ENCODE results near the gene RUSC2.
"Not testable (repeated sequence)": the region's sequence is repeated elsewhere in the genome, so short reads cannot be mapped to it uniquely, and the experiment has no call there.

The RUSC2 gene

DNA sequence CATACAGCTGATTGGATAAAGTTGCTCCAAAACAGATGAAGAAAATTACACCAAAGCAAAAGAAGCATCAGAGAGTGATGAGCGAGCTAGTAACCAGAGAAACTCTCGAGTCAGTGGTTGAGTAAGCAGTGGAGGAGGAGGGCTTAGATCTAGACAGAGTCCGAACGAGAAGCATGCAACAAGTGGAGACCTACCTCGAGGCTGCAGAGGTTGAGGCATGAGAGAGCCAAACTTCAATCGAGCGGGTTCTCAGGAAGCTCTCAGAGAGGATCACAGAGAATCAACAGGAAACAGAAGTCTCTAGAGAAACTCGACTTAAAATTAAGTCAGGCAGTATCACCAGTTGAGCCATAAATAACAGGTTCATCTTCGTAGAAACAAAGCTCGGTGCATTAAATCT lies 6.1 kb downstream of the RUSC2 start:
- DNase-seq (ENCODE audit: low read depth in 2 of 2) = no peak

DNA sequence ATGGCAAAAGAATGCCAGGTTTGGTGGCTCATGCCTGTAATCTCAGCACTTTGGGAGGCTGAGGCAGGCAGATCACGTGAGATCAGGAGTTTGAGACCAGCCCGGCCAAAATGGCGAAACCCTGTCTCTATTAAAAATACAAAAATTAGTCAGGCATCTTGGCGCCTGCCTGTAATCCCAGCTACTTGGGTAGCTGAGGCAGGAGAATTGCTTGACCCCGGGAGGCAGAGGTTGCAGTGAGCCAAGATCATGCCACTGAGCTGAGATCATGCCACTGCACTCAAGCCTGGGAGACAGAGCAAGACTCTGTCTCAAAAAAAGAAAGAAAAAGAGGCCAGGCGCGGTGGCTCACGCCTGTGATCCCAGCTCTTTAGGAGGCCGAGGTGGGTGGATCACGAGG lies 8.3 kb downstream of the RUSC2 start:
- DNase-seq (ENCODE audit: low read depth in 2 of 2) = not testable (repeated sequence)

DNA sequence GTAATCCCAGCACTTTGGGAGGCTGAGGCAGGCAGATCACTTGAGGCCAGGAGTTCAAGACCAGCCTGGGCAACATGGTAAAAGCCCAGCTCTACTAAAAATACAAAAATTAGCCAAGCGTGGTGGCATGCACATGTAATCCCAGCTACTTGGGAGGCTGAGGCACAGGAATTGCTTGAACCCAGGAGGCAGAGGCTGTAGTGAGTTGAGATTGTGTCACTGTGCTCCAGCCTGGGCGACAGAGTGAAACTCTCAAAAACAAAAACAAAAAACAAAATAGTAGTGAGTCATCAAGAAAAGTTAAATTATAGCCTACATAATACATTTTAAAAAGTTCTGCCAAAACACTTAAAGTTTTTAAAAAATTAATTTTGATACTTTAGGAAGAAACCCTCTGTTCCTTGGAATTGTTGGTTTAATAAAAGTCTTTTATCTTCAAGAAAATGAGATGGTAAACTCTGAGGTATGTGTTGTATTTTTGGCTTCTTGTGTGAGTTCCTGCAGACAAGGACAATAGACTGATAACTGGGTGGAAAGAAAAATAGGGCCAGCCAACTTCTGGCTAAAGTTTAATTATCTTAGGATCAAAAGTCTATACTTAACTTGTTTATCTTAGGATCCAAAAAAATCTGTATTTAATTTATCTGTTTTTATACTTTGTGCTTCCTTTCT lies 9.3 kb downstream of the RUSC2 start:
- DNase-seq (ENCODE audit: low read depth in 2 of 2) = no peak

DNA sequence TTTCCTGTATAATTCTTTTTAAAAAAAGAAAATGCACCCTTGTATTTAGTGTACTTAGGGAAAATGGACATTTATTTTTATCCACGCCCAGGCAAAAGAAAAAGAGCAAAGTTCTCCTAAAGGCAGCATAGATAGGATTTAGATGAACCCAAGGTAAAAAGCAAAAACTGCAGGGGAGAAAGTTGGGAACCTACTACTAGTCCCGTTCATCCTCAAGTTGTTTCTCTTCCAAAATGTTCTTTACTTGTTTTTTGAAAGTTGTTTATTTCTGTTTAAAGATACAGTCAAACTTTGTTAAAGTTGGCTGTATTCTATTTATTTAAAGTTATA lies 9.8 kb downstream of the RUSC2 start:
- DNase-seq (ENCODE audit: low read depth in 2 of 2) = no peak

DNA sequence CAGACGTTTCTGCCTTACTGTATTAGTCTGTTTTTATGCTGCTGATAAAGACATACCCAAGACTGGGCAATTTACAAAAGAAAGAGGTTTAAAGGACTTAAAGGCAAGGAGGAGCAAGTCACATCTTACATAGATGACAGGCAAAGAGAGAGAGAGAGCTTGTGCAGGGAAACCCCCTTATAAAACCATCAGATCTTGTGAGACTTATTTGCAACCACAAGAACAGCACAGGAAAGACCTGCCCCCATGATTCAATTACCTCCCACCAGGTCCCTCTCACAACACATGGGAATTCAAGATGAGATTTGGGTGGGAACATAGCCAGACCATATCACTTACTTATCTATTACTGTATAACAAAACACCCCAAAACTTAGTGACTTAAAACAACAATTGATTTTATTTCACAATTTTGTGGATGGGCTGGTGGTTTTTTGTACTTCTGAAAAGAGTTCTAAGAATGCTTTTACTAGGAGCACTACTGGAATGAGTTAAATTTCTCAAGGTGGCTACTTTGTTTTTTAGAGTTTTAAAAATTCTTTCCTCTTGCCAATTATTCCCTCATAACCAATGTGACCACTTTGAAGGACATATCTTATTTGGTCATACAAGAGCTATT lies 10.3 kb downstream of the RUSC2 start:
- DNase-seq (ENCODE audit: low read depth in 2 of 2) = no peak

DNA sequence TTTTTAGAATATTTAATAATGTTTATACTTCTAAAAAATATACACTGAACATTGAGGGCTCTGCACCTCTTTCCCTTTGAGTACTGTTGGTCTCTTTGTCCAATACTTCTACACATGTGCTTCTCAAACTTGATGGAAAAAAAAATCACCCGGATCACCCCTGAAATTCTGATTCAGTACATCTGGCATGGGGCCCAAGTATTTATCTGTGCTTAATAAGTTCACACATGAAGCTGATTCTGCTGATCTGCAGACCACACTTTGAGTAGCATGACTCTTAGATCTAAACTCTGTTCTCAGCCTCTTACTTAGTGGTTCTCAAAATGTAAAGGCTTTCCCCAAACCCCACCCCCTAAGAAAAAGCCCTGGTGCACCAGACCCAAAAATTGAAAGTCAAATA lies 12.0 kb downstream of the RUSC2 start:
- DNase-seq (ENCODE audit: low read depth in 2 of 2) = no peak

DNA sequence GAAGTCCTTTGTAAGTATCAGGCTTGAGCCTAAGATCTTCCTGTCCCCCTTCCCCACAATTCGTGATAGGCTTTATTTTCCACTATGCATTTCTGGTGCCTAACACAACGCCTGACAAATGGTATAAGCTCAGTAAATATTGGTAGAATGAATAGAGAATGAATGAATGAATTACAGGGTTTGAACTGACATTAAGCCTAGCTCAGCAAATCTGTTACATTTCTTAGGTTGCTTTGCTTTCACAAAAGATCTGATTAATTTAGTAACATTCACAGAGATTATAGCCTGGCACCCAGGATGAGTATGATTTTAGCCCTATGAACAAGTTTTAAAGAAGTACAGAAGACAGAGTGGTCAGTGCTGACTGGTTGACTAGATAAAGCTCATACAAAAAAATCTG lies 16.4 kb downstream of the RUSC2 start:
- DNase-seq (ENCODE audit: low read depth in 2 of 2) = no peak

DNA sequence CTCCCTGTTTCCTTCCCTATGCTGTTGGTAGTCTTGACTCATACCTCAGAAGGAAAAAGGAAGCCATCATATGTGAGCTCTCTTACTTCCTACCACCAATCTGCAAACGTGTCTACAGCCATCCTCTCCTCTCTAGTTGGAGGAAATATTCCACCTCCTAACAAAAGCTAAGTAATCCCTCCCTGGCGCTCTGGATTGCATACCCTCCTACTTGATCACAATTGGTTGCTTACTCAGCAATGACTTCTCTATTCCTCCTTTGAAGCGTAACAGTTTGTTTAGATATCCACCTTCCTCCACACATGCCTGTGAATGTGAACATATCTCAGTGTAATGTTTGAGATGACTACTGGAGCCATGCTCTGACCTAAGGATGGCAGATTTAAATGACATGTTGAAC lies 18.2 kb downstream of the RUSC2 start:
- DNase-seq (ENCODE audit: low read depth in 2 of 2) = no peak

DNA sequence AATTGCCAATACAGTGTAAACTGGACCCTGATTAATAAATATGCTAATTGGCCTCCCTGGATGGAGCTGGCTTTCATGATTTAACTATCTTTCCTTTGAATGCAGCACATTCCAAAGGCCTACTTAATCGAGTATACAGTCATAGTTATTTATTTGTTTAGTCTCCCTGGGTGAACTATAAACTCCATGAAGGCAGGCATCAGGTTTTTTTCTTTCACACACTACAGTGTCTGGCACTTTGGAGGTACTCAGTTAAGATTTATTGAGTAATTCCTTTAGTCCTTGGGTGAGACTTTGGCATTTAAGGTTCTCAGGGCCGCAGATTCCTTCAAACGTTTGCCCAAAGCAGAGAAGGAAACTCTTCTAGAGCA lies 20.5 kb downstream of the RUSC2 start:
- no peak for DNase-seq (ENCODE audit: low read depth in 2 of 2)

DNA sequence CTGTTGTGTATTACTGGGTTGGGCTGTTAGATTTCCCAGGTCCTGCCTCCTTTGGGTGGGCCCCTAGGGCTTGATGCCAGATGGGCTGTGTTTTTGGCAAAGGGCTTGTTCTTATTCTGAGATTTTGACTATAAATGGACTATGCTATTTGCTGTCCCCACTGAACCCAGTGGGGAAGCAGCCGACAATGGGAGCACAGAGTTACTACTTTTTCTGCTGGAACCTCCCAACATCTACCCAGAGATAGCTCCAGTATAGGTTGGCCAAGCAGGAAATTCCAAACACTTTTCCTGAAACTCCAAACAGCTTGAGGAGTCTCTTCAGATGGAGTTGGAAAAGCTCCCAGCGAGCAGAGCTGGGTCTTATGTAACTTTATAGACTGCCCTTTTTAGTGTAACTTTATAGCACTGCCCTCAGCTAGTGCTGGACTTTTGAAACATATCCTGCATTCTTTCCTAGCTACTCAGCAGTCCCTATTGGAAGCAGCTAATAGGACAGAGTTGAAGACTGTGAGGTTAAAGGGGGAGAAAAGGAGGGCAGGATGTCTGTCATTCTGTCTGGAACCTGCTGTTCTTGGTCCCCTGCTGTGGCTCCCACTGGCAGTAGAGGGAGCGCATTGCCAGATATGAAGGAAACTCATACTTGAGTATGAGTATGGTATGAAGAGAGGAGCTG lies 21.0 kb downstream of the RUSC2 start:
- DNase-seq (ENCODE audit: low read depth in 2 of 2) = no peak

DNA sequence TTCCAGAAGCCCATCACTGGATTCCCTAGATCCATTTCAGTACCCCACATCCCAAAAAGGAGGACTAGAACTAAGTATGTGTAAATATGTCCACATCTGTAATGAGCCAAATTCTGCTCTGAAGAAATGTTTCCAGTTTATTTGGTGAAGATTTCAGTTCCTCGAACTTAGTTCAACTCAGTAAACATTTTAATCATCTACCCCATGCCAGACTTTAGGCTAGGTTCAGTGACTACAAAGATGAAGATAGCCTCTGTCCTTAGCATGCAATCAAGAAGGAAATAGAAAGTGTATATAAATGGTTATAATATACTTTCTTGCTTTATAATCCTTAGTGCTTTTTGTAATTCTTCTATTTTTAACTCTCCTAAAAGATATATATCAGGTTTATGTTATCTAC lies 21.5 kb downstream of the RUSC2 start:
- DNase-seq (ENCODE audit: low read depth in 2 of 2) = no peak

DNA sequence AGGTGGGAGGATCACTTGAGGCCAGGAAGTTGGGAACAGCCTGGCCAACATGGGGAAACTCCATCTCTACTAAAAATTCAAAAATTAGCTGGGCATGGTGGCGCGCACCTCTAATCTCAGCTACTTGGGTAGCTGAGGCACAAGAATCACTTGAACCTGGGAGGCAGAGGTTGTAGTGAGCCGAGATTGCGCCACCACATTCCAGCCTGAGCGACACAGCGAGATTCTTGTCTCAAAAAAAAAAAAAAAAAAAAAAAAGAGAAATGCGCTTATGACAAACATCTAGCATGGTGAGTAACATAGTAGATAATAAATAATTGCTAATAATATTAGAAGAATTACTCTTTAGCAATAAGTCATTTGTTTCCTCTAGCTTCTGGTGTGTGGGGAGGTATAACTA lies 25.9 kb downstream of the RUSC2 start:
- no peak for DNase-seq (ENCODE audit: low read depth in 2 of 2)

DNA sequence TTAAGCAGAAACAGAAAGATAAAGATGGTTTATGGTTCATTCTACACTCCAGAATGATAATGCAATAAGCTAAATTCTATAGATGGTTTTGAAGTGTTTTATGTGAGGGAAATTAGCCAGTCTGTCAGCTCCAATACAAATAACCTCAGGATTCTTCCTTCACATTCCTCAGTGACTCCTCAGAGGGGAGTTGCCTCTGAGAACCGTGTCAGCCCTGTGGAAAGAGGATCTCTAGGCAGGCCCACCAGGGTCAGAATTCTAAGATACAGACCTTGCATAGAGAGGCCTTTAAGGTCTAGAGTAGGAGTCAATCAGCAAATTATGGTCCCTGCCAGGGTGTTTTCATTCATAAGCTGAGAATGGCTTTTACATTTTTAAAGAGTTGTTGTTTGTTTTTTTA lies 26.6 kb downstream of the RUSC2 start:
- no peak for DNase-seq (ENCODE audit: low read depth in 2 of 2)

DNA sequence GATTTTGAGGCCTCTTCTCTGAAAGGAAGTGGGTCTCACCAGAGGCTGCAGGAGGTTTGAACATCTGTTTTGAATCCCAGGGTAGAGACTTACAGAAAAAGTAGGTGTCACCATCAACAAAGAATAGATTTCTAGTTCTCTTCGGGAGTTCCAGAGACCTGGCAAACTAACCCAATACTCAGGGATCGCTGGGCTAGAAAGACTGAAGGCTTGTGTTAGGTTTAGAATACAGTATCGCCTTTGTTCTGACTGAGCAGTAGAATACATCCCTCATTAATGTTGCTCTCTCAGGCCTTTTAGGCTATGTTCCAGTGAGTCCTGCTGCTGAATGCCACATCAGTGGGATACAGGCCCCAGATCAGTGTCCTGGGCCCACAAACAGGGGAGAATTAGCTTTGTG lies 27.2 kb downstream of the RUSC2 start:
- no peak for DNase-seq (ENCODE audit: low read depth in 2 of 2)

DNA sequence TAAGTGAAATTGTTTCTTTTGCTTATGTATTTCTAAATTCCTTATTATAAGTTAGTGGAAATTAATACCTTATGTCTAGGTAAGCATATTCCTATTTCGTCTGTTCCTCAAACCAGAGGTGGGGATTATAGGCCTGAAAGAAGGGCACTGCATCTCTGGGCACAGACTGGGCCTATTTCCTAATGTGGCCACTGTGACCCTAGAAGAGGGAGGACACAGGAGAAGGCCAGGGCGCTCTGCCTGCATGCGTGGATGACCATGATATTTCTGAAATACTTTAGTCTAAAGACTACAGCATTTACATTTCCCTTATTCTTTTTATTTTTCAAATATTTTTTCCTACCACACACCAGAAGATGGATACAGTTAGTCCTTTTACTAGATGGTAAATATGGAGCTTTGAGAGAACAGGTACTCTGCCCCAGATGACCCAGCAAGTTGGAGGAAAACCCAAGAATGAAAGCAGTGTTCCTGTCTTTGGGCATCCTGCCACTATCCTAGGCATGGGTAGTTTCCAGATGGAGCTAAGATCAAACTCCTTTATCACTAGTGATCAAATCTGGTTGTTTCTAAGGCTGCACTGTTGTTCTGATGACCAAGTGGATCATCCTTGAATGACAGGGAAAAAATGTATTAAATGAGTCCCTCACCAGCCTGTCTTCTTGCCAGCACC lies 27.8 kb downstream of the RUSC2 start:
- no peak for DNase-seq (ENCODE audit: low read depth in 2 of 2)

DNA sequence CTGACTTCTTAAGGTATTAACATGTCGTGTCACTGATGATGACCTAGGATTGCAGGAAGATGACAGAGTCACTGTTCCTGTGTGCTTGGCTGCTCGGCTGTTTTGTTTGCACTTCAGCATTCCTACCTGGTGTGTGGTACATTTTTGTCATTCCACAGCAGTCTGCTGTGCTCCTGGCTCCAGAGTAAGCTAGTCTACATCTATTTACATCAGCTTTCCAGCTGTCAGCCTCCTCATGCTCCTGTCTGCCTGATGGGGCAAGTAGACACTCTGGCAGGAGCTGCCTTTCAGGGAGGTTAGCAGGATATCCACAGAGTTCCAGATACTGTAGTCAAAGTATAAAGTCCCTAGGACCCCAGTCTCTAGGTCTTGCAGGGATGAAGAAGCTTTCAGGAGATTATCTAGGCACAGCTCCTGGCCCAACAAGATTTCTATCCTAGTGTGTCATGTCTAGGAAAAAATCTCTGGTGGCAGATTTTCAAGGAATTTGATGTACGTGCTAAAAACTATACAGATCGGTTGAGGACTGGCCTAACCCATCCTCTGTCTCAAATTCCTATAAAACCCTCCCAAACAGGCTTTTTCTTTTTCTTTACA lies 28.4 kb downstream of the RUSC2 start:
- DNase-seq (ENCODE audit: low read depth in 2 of 2) = no peak

DNA sequence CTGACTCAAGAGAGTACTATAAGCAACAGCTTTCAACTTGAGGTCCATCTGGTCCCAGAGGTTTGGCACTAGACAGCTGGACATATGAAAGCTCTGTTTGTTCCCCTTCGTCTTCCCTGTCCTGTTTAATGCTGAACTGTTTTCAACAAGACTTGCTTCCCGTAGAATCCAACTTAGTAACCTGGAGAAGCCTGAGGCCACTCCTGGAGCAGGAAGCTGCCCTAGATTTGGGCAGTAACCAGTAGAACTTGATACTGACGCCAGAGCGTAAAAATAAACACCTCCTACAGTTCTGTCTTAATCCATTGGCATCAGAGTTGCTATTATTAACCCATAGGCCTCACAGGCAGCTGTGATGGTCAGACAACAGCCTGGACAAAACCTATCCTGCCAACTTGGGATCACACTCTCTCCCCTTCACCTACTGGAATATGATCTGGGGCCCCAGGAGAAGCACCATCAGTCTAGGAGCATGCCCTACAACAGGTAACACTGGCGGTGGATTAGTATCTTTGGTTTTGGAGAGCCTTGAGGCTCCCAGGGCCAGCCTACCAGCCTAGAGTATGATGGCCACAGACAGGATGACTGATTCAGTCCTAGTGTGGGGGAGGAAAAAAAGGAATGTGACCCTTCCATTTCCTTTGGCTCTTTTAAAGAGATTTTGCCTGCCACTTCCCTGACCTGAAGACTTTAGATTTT lies 29.2 kb downstream of the RUSC2 start:
- no peak for DNase-seq (ENCODE audit: low read depth in 2 of 2)

DNA sequence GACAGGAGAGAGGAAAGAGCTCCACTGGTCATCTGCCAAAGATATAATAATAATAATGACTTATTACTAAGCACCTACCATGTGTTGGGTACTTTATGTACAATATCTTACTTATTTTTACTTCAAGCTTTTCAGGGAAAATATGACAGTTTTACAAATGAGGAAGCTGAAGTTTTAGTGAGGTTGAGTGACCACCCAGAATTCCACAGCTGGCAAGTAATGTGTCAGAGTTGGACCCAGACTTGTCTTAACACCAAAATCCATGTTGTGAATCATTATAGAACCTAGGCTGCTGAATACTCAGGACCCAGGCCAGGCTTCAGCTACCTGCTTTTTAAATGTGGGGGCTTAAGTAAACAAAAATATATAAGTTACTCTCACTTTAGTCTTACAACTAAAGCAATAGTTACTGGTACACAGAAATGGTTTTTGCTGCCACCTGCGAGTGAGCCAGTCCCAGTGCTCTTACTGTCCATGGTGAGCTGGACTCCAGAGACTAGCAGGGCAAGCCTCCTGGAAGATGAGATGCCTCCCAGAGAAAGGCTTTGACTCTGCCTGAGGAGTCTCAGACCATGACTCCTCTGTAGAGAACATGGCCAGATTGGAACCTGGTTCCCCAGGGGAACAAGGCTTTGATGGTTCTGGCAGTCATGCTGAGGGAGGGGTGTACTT lies 29.9 kb downstream of the RUSC2 start:
- no peak for DNase-seq (ENCODE audit: low read depth in 2 of 2)

DNA sequence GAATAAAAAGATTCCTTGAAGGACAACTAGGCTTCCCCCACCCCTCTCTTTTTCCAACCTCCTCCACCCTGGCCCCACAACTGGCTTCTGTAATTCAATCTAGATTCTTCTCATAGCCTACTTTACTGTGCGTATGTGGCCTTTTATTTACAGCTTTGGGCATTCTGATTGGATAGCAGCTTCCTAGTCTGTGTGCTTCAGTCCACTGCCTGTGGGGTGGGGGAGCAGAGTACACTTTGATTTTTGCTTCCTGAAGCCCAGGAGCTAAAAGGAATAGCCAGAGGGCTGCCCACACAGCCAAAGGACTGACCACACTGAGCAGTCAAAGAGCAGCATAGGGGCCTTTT lies 30.4 kb downstream of the RUSC2 start:
- no peak for DNase-seq (ENCODE audit: low read depth in 2 of 2)

DNA sequence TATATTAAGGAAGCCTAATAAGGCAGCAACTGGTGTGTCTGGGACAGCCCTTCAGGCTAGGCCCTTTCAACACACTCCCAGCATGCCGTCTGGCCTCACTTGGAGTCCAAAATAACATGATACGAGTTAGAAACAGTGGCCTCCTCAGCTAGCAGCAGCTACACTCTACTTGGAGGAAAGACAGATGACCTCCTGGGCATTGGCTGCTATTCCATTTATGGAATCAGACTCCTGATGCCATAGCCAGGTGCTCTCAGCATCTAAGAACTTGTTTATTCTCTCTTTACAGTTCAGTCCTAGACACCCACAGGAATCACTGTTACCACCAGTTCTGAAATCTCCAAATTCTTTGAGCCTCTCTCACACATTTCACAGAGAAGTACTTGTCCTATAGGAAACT lies 31.8 kb downstream of the RUSC2 start:
- DNase-seq (ENCODE audit: low read depth in 2 of 2) = no peak

DNA sequence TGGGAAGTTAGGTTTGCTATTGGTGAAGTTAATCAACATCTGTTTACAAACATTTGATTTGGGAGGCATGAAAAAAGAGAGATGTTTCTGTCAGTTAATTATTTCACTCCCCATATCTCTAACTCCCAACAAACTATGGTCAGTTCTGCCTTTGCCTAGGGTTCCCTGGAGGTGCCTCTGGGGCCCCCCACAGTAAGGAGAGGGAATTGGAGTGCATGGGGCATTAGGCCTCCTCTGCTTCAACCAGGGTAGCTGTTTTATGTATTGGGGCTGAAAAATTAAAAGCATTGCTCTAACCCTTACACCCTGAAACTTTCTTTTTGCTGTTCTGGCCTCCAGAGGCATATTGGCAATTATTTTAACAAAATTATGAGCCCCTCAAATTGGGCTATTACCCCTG lies 32.3 kb downstream of the RUSC2 start:
- DNase-seq (ENCODE audit: low read depth in 2 of 2) = no peak

DNA sequence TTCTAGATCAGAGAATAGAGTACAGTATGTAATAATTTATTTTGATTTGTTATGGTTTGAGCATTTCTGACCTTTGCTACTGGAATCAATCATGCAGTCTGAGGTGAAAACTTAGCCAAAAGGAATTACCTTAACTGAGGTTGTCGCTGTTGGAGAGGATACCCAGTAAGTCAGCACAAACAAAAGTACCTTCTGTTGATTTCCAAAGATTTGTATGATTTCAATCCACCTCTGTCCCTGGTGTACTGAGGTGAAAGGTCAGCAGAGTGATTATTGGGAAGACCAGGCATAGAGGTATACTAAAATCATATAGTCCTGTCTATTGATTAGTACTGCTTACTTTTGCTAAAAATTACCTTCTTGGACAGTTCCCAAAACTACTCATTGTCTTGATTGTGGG lies 32.8 kb downstream of the RUSC2 start:
- DNase-seq (ENCODE audit: low read depth in 2 of 2) = no peak

Measured in stimulated activated CD4-positive, alpha-beta T cell treated with anti-CD3 and anti-CD28 coated beads, Interleukin-1b, Interleukin-23, amount 100 ng/mL, for 1 hour (primary cell).